ENCODE results near the gene LITAFD.
A peak's percentile ranks its signal among the peaks of the same experiment; 100 is the strongest.

The LITAFD gene

GRCh38 chr16:8854298-8854948, 27.7 kb upstream of the LITAFD start:
- Histone ChIP-seq H3K27ac (no peak overlapping the region), H3K4me3 (IDR thresholded peaks at IDR 0.05; ENCODE audit: insufficient read depth, low read depth, low read length) (no peak overlapping the region), H2AFZ (ENCODE audit: low read depth) (no peak overlapping the region), H3K4me1 (ENCODE audit: low read depth, poor library complexity, severe bottlenecking) (peaks cover 6% of the 10 kb centered on the region), H3K36me3 (ENCODE audit: insufficient read depth) (peaks cover 8% of the 10 kb centered on the region; the same call in 1 of the 2 replicates), H3K79me2 (ENCODE audit: insufficient read depth, low read depth) (peaks cover 7% of the 10 kb centered on the region; the same call in 1 of the 2 replicates), H3K4me2 (no peak overlapping the region), H3K27me3 (ENCODE audit: insufficient read depth, low read depth) (no peaks in the 10 kb centered on the region), H4K20me1 (ENCODE audit: insufficient read depth) (no peaks in the 10 kb centered on the region), H3K9ac (no peak overlapping the region)
- TF ChIP-seq CTCF (conservative IDR thresholded peaks at IDR 0.05; ENCODE audit: low read depth, low read length), result no peak

GRCh38 chr16:8855051-8855786, 26.9 kb upstream of the LITAFD start:
- no peak overlapping the region for H3K9ac ChIP-seq

GRCh38 chr16:8855972-8856371, 26.2 kb upstream of the LITAFD start:
- Histone ChIP-seq H4K20me1 (ENCODE audit: insufficient read depth) (no peaks in the 10 kb centered on the region; the same call in 1 of the 2 replicates), H3K27ac (peak overlapping the region; percentile 20; the same call in 1 of the 2 replicates), H3K36me3 (ENCODE audit: insufficient read depth) (no peaks in the 10 kb centered on the region; the same call in 1 of the 2 replicates), H3K4me1 (ENCODE audit: low read depth, poor library complexity, severe bottlenecking) (peaks cover 6% of the 10 kb centered on the region), H3K9ac (no peak overlapping the region), H3K27me3 (ENCODE audit: insufficient read depth, low read depth) (no peaks in the 10 kb centered on the region), H3K79me2 (ENCODE audit: insufficient read depth, low read depth) (peaks cover 19% of the 10 kb centered on the region; the same call in 1 of the 2 replicates), H2AFZ (ENCODE audit: low read depth) (no peak overlapping the region), H3K4me2 (no peak overlapping the region), H3K4me3 (IDR thresholded peaks at IDR 0.05; ENCODE audit: insufficient read depth, low read depth, low read length) (no peak overlapping the region)
- TF ChIP-seq CTCF (conservative IDR thresholded peaks at IDR 0.05; ENCODE audit: low read depth, low read length), result no peak

More at GRCh38 chr16:8855051-8855786, 26.9 kb upstream of the LITAFD start:
- peak; percentile 48 for TF ChIP-seq CTCF (conservative IDR thresholded peaks at IDR 0.05; ENCODE audit: low read depth, low read length)
- Histone ChIP-seq H3K27me3 (ENCODE audit: insufficient read depth, low read depth) (no peaks in the 10 kb centered on the region), H3K79me2 (ENCODE audit: insufficient read depth, low read depth) (peaks cover 12% of the 10 kb centered on the region; the same call in 1 of the 2 replicates), H2AFZ (ENCODE audit: low read depth) (no peak overlapping the region), H4K20me1 (ENCODE audit: insufficient read depth) (no peaks in the 10 kb centered on the region; the same call in 1 of the 2 replicates), H3K36me3 (ENCODE audit: insufficient read depth) (peaks cover 3% of the 10 kb centered on the region; the same call in 1 of the 2 replicates), H3K4me3 (IDR thresholded peaks at IDR 0.05; ENCODE audit: insufficient read depth, low read depth, low read length) (no peak overlapping the region), H3K27ac (peak overlapping the region; percentile 20; the same call in 1 of the 2 replicates), H3K4me1 (ENCODE audit: low read depth, poor library complexity, severe bottlenecking) (peaks cover 6% of the 10 kb centered on the region), H3K4me2 (no peak overlapping the region)

DNA sequence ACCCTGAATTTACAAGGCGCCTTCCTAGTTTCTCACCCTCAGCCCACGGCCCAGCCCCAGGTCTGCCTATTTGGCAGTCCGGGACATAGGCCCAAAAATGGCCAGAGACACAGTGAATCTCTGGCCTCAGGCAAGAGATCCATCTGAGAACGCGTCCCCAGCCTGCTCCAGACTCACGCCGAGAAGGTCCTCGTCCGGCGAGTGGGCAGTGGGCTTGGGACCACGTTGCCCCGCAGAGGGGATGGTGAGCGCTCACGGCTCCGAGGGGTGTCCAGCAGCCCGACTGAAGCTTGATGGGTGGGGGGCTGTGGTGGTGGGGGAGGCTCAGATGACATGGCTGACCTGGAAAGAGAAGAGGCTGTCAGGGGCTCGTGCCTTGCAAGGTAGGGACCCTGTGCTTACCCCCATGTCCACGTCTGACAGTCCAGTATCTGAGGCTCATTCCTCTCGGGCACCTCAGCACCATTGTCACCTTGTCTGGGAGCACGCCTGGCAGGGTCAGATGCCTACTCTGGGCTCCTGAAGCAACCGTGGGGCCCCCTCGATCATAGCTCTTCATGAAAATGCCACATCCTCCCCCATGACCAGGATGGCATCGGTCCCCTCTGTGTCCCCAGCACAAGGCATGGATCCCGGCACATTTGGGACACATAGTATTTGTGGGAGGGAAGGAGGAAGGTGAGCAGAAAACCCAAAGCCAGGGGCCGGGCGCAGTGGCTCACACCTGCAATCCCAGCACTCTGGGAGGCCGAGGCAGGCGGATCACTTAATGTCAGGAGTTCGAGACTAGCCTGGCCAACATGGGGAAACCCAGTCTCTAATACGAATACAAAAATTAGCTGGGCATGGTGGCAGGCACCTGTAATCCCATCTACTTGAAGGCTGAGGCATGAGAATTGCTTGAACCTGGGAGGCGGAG, 22.9 kb upstream of the LITAFD start:
- Histone ChIP-seq H4K20me1 (ENCODE audit: insufficient read depth) (peaks cover 5% of the 10 kb centered on the region; the same call in 1 of the 2 replicates), H3K36me3 (ENCODE audit: insufficient read depth) (no peaks in the 10 kb centered on the region; the same call in 1 of the 2 replicates), H3K4me1 (ENCODE audit: low read depth, poor library complexity, severe bottlenecking) (peaks cover 8% of the 10 kb centered on the region), H3K27ac (no peak overlapping the region), H3K79me2 (ENCODE audit: insufficient read depth, low read depth) (peaks cover 51% of the 10 kb centered on the region), H3K4me3 (IDR thresholded peaks at IDR 0.05; ENCODE audit: insufficient read depth, low read depth, low read length) (no peak overlapping the region), H2AFZ (ENCODE audit: low read depth) (no peak overlapping the region), H3K9ac (no peak overlapping the region), H3K4me2 (no peak overlapping the region), H3K27me3 (ENCODE audit: insufficient read depth, low read depth) (no peaks in the 10 kb centered on the region)
- no peak for TF ChIP-seq CTCF (conservative IDR thresholded peaks at IDR 0.05; ENCODE audit: low read depth, low read length)
